Ramos (cell line): ENCODE data around the gene GSG1L.
"Not testable (repeated sequence)": the region's sequence is repeated elsewhere in the genome, so short reads cannot be mapped to it uniquely, and the experiment has no call there.

Source experiments
- in situ Hi-C: fragments of 300-500 bp; cut with MboI; formaldehyde crosslinking; loops from one replicate; pipeline ENCODE4 v1.14.3; 2022; ENCODE audit warnings: low sequenced_read_pairs; ENCODE audit not compliant: unreplicated experiment

Gene GSG1L

DNA sequence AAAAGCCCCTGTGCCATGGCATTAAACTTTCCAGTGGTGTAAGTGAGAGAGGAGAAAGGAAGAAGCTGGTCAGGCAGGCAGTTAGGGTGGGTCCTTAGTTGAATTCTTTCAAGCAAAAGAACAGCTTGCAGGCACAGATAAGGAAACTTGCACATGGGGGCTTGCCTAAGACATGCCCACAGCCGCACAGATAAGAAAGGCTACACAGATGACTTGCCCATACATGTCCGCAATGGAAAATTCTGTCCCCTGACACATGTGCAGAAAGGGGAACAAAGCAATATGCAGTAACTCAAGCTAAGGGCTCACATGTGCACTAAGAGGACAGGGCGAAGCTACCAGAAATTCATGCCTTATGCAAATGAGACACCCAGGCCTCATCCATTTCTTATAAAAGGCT, 69.9 kb downstream of the GSG1L start:
- in situ Hi-C loops = no loop called here

GRCh38 chr16:27991876-27992275, 71.6 kb downstream of the GSG1L start:
- in situ Hi-C loops = no loop called here

DNA sequence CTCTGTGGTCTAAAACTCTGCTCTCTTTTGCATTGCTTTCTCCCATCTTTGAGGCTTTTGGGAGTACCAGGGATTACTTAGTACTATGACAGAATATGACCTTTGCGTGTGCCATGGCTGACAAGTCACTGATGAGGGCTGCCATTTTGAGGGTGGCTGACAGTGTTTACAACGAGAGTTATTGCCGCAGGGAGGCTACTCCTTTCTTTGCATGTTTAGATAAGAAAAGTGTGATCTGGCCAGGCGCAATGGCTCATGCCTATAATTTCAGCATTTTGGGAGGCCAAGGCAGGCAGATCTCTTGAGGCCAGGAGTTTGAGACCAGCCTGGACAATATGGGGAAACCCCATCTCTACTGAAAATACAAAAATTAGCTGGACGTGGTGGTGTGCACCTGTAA, 77.5 kb downstream of the GSG1L start:
- in situ Hi-C loops = no loop called here

- in situ Hi-C loops = no loop called here
Observed at GRCh38 chr16:27984121-27984520, 79.4 kb downstream of the GSG1L start.

DNA sequence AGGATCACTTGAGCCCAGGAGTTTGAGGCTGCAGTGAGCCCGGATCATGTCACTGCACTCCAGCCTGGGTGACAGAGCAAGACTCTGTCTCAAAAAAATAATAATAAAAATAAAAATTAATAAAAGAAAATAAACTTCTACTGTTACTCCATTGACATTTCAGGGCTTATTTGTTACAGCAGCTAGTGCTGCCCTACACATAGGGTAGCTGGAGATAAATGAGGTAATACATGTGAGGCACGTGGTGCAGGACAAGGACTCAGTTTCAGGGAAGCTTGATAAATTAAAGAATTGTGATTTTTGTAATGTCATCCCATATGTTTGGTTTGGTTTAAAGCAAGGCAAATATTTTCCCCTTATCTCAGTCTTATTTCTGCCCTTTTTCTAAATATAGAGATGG, 80.3 kb downstream of the GSG1L start:
- in situ Hi-C loops = no loop called here

DNA sequence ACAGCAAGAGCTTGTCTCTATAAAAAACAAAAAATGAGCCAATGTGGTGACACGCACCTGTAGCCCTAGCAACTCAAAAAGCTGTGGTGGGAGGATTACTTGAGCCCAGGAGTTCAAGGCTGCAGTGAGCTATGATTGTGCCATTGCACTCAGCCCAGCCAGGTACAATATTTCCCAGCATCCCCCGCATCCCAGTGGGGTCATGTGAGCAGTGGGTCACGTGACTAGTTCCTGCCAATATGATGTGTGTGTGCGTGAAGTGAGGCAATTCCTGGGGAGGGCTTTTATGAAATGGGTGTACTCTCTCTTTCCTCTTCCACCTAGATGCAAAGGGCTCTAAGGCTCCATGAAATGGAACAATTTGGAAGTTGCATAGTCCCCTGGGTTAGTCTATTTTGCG, 81.3 kb downstream of the GSG1L start:
- in situ Hi-C loops = no loop called here

- in situ Hi-C loops = no loop called here
Observed at GRCh38 chr16:27980919-27981700, 82.4 kb downstream of the GSG1L start.

- in situ Hi-C loops = no loop called here
Observed at GRCh38 chr16:27980076-27980775, 83.3 kb downstream of the GSG1L start.

- in situ Hi-C loops = not testable (repeated sequence)
Observed at GRCh38 chr16:27979668-27980067, 83.8 kb downstream of the GSG1L start.

DNA sequence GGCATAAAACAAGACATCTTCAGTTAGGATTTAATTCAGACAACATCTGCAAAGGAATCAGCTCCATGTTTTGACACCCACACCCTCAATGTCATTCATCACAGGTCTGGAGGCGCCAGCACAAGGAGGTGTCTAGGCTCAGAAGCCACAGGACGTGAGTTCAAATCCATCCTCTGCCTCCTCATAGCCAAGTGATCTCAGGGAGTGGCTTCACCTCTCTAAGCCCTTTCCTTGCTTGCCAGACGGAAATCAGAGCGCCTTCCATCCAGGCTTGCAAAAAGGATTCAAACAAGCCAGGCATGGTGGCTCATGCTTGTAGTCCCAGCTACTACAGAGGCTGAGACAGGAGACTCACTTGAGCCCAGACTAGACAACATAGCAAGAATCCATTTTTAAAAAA, 84.6 kb downstream of the GSG1L start:
- in situ Hi-C loops = no loop called here

DNA sequence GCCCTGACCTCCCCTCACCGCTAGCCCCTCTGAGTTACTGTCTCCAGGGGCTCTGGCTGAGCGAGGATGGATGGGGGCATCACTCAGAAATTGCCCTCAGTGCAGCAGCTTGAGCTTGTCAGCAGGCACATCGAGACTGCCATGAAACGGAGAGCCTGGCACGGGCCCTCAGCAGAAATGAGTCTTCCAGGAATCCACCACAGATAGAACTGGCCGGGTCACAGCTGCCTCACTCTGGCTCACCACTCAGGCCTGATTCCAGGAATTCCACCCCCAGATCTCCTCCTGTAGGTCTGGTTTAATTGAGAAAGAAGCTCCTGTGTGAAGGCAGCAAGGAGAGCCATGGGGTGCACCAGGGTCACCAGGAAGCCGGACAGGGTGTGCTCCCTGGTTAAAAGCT, 85.5 kb downstream of the GSG1L start:
- in situ Hi-C loops = no loop called here

DNA sequence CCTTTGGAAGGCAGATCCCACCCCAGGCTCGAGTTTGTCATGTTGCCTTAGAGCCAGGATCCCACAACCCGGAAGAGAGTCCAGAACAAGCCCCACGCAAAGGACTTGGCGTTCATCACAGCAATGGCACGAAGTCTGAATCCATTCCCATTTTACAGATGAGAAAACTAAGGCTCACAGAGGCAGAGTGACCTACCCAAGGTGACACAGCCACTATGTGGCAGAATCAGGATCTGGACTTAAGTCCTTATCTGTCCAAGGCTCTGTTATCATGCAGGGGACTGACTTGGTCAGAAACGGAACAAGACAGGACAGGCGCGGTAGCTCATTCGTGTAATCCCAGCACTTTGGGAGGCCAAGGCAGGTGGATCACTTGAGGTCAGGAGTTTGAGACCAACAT, 86.5 kb downstream of the GSG1L start:
- in situ Hi-C loops = no loop called here

GRCh38 chr16:27974896-27975540, 88.5 kb downstream of the GSG1L start:
- in situ Hi-C loops = no loop called here

- in situ Hi-C loops = no loop called here
Observed at GRCh38 chr16:27973678-27974077, 89.8 kb downstream of the GSG1L start.

DNA sequence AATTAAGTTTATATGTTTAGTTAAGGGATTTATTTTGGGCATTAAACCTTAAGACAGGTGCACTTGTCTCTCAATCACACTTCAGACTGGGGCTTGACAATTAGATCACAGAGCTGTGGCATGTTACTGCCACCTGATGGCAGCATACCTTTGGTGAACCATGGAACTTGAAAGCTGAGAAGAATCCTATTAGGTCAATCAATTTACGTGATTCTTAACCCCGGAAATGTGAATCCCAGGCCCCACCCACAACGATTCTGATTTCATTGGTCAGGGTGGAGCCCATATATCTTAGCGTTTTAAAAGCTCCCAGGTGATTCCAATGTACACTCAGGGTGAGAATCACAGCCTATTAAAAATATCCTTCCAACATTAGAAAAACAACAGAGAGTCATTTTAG, 91.0 kb downstream of the GSG1L start:
- in situ Hi-C loops = no loop called here

- in situ Hi-C loops = no loop called here
Observed at GRCh38 chr16:27969574-27969973, 93.9 kb downstream of the GSG1L start.

DNA sequence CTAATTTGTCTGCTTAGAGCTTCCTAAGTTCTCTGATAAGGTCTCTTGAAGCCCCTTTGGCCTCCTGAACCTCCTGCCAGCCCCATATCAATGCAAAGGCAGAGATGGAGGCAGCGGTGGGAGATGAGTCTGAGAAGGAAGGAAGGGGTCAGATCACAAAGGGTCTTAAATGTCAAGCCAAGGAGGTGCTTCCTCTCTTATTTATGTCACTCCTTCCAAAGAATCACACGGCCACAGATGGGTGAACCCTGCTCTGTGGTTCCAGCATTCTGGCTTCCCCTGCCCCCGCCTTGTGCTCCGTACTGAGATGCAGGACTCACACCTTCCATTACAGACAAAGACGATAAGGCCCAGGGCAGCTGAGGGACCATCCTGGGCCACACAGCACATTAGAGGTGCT, 96.3 kb downstream of the GSG1L start:
- in situ Hi-C loops = no loop called here

GRCh38 chr16:27966756-27967155, 96.8 kb downstream of the GSG1L start:
- in situ Hi-C loops = no loop called here

DNA sequence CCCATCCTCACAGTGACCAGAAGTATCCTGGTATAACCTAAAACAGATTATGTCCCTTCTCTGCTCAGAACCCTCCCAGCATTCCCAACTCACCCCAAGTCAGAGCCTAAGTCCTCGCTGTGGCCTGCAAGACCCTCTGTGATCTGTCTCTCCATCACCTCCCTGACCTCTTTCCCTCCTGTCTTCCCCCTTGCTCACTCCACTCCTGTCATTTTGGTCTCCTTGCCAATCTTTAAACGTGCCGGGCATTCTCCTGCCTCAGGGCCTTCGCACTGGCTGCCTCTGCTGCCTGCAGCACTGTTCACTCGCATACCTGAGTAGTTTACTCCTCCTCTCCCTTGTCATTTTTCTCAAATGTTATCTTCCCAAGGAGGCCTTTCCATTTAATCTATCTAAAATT, 97.7 kb downstream of the GSG1L start:
- in situ Hi-C loops = no loop called here

- in situ Hi-C loops = no loop called here
Observed at GRCh38 chr16:27963471-27963965, 100.0 kb downstream of the GSG1L start.

GRCh38 chr16:27962197-27962596, 101.3 kb downstream of the GSG1L start:
- in situ Hi-C loops = no loop called here
